MM.1S (cell line): ENCODE results near the gene ATP6V0A1.
"Not testable (repeated sequence)": the region's sequence is repeated elsewhere in the genome, so short reads cannot be mapped to it uniquely, and the experiment has no call there.

ENCODE experiments used
- DNase-seq: peaks from one replicate; pipeline ENCODE4 v3.0.0-alpha.2; 2015
- H2AFZ ChIP-seq: fragments of 300-600 bp; sonication (generic); 2 replicates; pipeline ENCODE4 v1.6.0; 2016; ENCODE audit warnings: antibody characterized with exemption, low read length
- H3F3A ChIP-seq: fragments of 300-600 bp; sonication (generic); 2 replicates; pipeline ENCODE4 v1.6.1; 2016; ENCODE audit warnings: mild to moderate bottlenecking, antibody characterized with exemption, low read length, moderate library complexity, mixed read lengths; ENCODE audit not compliant: insufficient read depth
- H3K27ac ChIP-seq: fragments of 300-600 bp; sonication (generic); 2 replicates; pipeline ENCODE4 v1.5.1; 2016; ENCODE audit warnings: mild to moderate bottlenecking, low read length
- H3K27me3 ChIP-seq: fragments of 300-600 bp; sonication (generic); replicated peaks from 2 replicates; pipeline ENCODE4 v1.6.0; 2016; ENCODE audit warnings: low read length; ENCODE audit not compliant: insufficient read depth
- H3K36me3 ChIP-seq: fragments of 300-600 bp; sonication (generic); replicated peaks from 2 replicates; pipeline ENCODE4 v1.6.1; 2016; ENCODE audit warnings: mild to moderate bottlenecking, low read length, mixed read lengths; ENCODE audit not compliant: insufficient read depth
- H3K4me1 ChIP-seq: fragments of 300-600 bp; sonication (generic); 2 replicates; pipeline ENCODE4 v1.6.1; 2016; ENCODE audit warnings: low read length, mixed read lengths
- H3K4me2 ChIP-seq: fragments of 300-600 bp; sonication (generic); 2 replicates; pipeline ENCODE4 v1.6.0; 2016; ENCODE audit warnings: low read depth, low read length
- H3K4me3 ChIP-seq: fragments of 300-600 bp; sonication (generic); 2 replicates; pipeline ENCODE4 v1.5.1; 2016; ENCODE audit warnings: low read length, mixed read lengths
- H3K79me2 ChIP-seq: fragments of 300-600 bp; sonication (generic); 2 replicates; pipeline ENCODE4 v1.6.1; 2016; ENCODE audit warnings: mixed run types, low read length, mixed read lengths
- H3K9ac ChIP-seq: fragments of 300-600 bp; sonication (generic); 2 replicates; pipeline ENCODE4 v1.6.1; 2016; ENCODE audit warnings: low read length, mixed read lengths
- H3K9me2 ChIP-seq: fragments of 300-600 bp; sonication (generic); replicated peaks from 2 replicates; pipeline ENCODE4 v1.6.1; 2016; ENCODE audit warnings: mild to moderate bottlenecking, low read length, mixed read lengths; ENCODE audit not compliant: insufficient read depth
- H3K9me3 ChIP-seq: fragments of 300-600 bp; sonication (generic); replicated peaks from 2 replicates; pipeline ENCODE4 v1.6.1; 2016; ENCODE audit warnings: mild to moderate bottlenecking, low read length, mixed read lengths; ENCODE audit not compliant: insufficient read depth
- H4K20me1 ChIP-seq: fragments of 300-600 bp; sonication (generic); 2 replicates; pipeline ENCODE4 v1.6.1; 2016; ENCODE audit warnings: mild to moderate bottlenecking, low read length, moderate library complexity, mixed read lengths; ENCODE audit not compliant: insufficient read depth
- EZH2 ChIP-seq: fragments of 300-600 bp; sonication (generic); optimal IDR thresholded peaks from 2 replicates; pipeline ENCODE3; 2017; ENCODE audit warnings: low read depth, mild to moderate bottlenecking, antibody characterized with exemption, low read length, mixed read lengths
- EZH2phosphoT487 ChIP-seq: fragments of 300-600 bp; sonication (generic); IDR thresholded peaks from 2 replicates; pipeline ENCODE4 v1.6.1; 2018; ENCODE audit warnings: antibody characterized with exemption, low read length
- TF ChIP-seq, protein P1 (sequence below): fragments of 300-600 bp; sonication (generic); IDR thresholded peaks from 2 replicates; pipeline ENCODE4 v1.5.1; 2016; ENCODE audit warnings: antibody characterized with exemption, low read length, mixed read lengths

ATP6V0A1 gene

DNA sequence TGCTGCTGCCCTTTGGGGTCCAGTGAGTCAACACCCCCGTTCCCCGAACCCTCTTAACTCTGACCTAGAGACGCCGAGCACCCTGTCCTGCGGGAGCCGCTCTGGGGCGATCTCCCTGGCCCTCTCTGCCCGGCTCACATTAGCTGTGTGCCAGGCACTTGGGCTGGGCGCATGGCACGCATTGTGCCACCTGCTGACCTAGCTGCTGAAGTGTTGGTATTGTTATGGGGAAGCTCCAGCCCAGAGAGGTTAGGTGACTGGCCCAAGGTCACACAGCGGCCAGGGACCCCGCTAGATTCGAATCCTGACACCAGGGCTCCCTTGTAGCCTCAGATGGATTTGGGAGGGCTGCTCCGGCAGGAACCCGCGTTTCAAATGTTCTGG, 95.2 kb downstream of the ATP6V0A1 start:
- peak overlapping the region; percentile 76; the same call in 1 of the 2 replicates for H2AFZ ChIP-seq
- no peak for DNase-seq
- no peaks in the 10 kb centered on the region for H3K9me2 ChIP-seq
- no peak for TF ChIP-seq EZH2phosphoT487
- TF ChIP-seq EZH2 = no peak
- TF ChIP-seq, protein P1, sequence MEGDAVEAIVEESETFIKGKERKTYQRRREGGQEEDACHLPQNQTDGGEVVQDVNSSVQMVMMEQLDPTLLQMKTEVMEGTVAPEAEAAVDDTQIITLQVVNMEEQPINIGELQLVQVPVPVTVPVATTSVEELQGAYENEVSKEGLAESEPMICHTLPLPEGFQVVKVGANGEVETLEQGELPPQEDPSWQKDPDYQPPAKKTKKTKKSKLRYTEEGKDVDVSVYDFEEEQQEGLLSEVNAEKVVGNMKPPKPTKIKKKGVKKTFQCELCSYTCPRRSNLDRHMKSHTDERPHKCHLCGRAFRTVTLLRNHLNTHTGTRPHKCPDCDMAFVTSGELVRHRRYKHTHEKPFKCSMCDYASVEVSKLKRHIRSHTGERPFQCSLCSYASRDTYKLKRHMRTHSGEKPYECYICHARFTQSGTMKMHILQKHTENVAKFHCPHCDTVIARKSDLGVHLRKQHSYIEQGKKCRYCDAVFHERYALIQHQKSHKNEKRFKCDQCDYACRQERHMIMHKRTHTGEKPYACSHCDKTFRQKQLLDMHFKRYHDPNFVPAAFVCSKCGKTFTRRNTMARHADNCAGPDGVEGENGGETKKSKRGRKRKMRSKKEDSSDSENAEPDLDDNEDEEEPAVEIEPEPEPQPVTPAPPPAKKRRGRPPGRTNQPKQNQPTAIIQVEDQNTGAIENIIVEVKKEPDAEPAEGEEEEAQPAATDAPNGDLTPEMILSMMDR = no peak
- H3K36me3 ChIP-seq = no peaks in the 10 kb centered on the region
- H3F3A ChIP-seq = no peaks in the 10 kb centered on the region
- no peaks in the 10 kb centered on the region for H4K20me1 ChIP-seq
- H3K4me2 ChIP-seq = peak overlapping the region; percentile 83
- H3K9ac ChIP-seq = peak overlapping the region; percentile 66; the same call in 1 of the 2 replicates
- no peaks in the 10 kb centered on the region for H3K27me3 ChIP-seq
- 0 out of 2 replicates have a peak, but pooled peaks cover 3% of the 10 kb centered on the region for H3K4me1 ChIP-seq
- H3K79me2 ChIP-seq = peaks cover 10% of the 10 kb centered on the region
- peak overlapping the region; percentile 86 for H3K4me3 ChIP-seq
- H3K27ac ChIP-seq = no peak overlapping the region
- H3K9me3 ChIP-seq = no peaks in the 10 kb centered on the region

- H3K27me3 ChIP-seq = no peaks in the 10 kb centered on the region
- TF ChIP-seq, protein P1 = no peak
- TF ChIP-seq EZH2 (no peak), EZH2phosphoT487 (no peak)
- DNase-seq = peak; percentile 79
- peak overlapping the region; percentile 76 for H2AFZ ChIP-seq
- peak overlapping the region; percentile 6; the same call in 1 of the 2 replicates for H3K27ac ChIP-seq
- H3K4me3 ChIP-seq = peak overlapping the region; percentile 86
- H3K9me3 ChIP-seq = no peaks in the 10 kb centered on the region
- no peaks in the 10 kb centered on the region for H3K4me1 ChIP-seq
- no peaks in the 10 kb centered on the region for H3K9me2 ChIP-seq
- H3K36me3 ChIP-seq = no peaks in the 10 kb centered on the region
- no peaks in the 10 kb centered on the region for H3F3A ChIP-seq
- H3K9ac ChIP-seq = peak overlapping the region; percentile 66
- no peaks in the 10 kb centered on the region for H4K20me1 ChIP-seq
- H3K79me2 ChIP-seq = peaks cover 10% of the 10 kb centered on the region
- peak overlapping the region; percentile 83 for H3K4me2 ChIP-seq
These were observed 95.8 kb downstream of the ATP6V0A1 start for GRCh38 chr17:42554250-42555121.

GRCh38 chr17:42555122-42555622, 96.5 kb downstream of the ATP6V0A1 start:
- Histone ChIP-seq H3K9me2 (no peaks in the 10 kb centered on the region), H2AFZ (peak overlapping the region; percentile 76)

DNA sequence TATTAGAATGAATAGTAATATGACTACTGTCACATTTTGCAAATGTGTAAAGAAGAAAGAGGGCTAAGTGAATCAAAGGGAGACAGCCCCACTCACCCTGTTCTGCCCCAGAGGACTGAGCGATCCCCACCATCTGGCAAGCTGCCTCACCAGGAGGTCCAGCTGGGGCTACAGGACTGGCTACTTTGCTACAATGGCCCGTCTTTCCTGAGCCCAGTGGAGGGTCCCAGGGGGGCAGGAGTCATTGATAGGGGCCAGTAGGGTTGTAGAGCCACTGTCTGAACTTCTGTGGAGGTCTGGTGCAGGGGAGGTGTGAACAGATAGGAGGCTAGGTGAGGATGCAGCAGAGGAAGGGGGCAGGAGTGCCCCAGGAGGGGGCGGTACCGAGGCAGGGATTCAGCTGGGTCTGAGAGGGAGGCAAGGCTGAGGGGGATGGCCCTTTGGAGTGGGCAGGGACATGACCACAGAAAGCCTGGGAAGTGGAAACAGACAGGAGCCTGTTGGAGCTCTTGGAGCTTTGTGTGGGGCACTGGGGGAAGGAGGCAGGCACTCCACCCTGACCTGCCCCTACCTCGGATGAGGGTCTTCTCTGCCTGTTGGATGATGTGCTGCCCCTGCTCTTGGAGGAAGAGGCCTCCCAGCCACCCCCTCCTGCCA, 97.4 kb downstream of the ATP6V0A1 start:
- not testable (repeated sequence) for H2AFZ ChIP-seq, H3F3A ChIP-seq, H3K9me2 ChIP-seq, H3K79me2 ChIP-seq, H4K20me1 ChIP-seq, H3K4me1 ChIP-seq, H3K27me3 ChIP-seq, H3K27ac ChIP-seq, DNase-seq, H3K9ac ChIP-seq, H3K9me3 ChIP-seq, H3K4me3 ChIP-seq, H3K4me2 ChIP-seq, H3K36me3 ChIP-seq

More at GRCh38 chr17:42555122-42555622, 96.5 kb downstream of the ATP6V0A1 start:
- peak overlapping the region; percentile 86 for H3K4me3 ChIP-seq
- no peaks in the 10 kb centered on the region for H3K9me3 ChIP-seq
- H4K20me1 ChIP-seq = no peaks in the 10 kb centered on the region
- peak overlapping the region; percentile 66 for H3K9ac ChIP-seq
- peaks cover under 1% of the 10 kb centered on the region; the same call in 1 of the 2 replicates for H3F3A ChIP-seq
- peak overlapping the region; percentile 83; the same call in 1 of the 2 replicates for H3K4me2 ChIP-seq
- no peaks in the 10 kb centered on the region for H3K27me3 ChIP-seq
- H3K36me3 ChIP-seq = no peaks in the 10 kb centered on the region
- no peaks in the 10 kb centered on the region for H3K4me1 ChIP-seq
- H3K79me2 ChIP-seq = peaks cover 10% of the 10 kb centered on the region
- DNase-seq = no peak
- H3K27ac ChIP-seq = peak overlapping the region; percentile 6; the same call in 1 of the 2 replicates
- TF ChIP-seq EZH2 = no peak
- TF ChIP-seq, protein P1 = no peak
- TF ChIP-seq EZH2phosphoT487 = no peak
